Measurements from ENCODE around the gene FAIM2.

The FAIM2 gene

DNA sequence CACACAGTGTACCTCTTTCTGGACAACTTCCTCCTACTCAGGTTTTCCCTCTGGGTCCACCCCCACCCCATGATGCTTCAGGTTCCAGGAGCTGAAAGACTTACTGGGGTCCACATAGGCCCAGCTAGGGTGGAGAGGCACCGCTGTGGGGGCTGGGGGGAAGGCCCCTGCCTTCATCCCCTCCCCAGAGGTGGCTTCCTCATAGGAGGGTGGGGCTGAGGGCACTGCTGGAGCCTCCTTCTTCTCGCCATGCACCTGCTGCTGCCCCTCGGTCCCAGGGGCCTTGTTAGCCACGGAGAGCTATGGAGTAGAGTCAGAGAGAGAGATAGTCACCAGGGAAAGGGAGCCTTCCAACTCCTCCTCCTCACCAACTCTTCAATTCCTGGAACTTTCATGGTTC lies 2.7 kb downstream of the FAIM2 start:
- DNase-seq (ENCODE audit: insufficient read length, low spot score) (no peak), FAIRE-seq (no peak)
- TF ChIP-seq POU2F2 (IDR thresholded peaks at IDR 0.05; ENCODE audit: low read depth, low read length), result no peak
- TF ChIP-seq SPI1 (IDR thresholded peaks at IDR 0.05; ENCODE audit: low read depth, low read length), result no peak

DNA sequence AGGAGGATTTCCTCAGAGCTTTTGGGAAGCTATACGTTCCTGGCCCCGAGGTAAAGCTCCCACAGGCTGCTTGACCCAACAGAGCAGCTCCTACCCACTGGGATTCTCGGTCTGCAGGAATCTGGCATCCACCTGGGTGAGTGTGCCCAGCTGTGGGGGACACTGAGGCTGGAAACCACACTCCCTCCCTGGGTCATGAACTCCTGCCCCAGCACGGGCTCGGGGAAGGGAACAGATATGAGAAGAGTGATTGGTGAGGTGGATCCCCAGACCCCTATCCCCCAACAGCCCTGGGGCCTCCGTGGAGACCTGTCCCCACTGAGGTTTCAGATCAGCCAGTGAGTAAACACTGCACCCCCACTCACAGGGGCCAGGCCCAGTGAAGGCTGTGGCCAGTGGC lies 3.3 kb downstream of the FAIM2 start:
- no peak for DNase-seq (ENCODE audit: insufficient read length, low spot score)
- no peak for TF ChIP-seq PAX5 (IDR thresholded peaks at IDR 0.05; ENCODE audit: insufficient read depth, low read length, severe bottlenecking)
- no peak for TF ChIP-seq POLR2AphosphoS5 (IDR thresholded peaks at IDR 0.05; ENCODE audit: low read depth, low read length)
- TF ChIP-seq TAF1 (IDR thresholded peaks at IDR 0.05; ENCODE audit: low read depth, low read length), result no peak
- FAIRE-seq, result no peak

- TF ChIP-seq POU2F2 (IDR thresholded peaks at IDR 0.05; ENCODE audit: low read depth, low read length) (no peak), PAX5 (IDR thresholded peaks at IDR 0.05; ENCODE audit: insufficient read depth, low read length, severe bottlenecking) (no peak), POLR2A (IDR thresholded peaks at IDR 0.05; ENCODE audit: low read depth, low read length) (no peak), TAF1 (IDR thresholded peaks at IDR 0.05; ENCODE audit: low read depth, low read length) (no peak), SPI1 (IDR thresholded peaks at IDR 0.05; ENCODE audit: low read depth, low read length) (no peak), POLR2AphosphoS5 (IDR thresholded peaks at IDR 0.05; ENCODE audit: low read depth, low read length) (no peak)
- no peak for DNase-seq (ENCODE audit: insufficient read length, low spot score)
- FAIRE-seq, result no peak
Measured at GRCh38 chr12:49899921-49900320, 3.8 kb downstream of the FAIM2 start.

DNA sequence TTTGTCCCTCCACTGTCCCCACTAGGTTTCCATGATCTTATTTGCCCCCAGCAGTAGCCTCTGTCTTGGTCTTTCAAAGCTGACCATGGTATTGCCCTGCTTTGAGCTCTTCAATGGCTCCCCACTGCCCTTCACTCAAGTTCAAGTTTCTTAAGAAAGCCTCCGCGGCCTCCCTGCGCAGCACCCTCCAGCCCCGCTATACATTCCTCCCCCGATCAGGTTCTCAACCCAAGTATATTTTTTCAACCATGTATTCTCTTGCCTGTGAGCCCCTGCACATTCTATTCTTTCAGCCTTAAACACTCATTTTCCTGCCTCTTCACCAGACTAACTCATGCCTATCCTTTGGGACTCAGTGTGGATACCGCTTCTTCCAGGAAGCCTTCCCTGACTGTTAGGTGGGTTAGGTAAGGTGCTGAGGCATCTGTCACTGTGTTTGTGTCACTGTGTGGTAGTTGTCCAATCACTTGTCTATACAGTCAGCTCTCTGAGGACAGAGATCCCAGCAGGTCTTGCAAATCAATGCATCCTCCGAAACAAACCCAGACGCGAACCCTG lies 4.3 kb downstream of the FAIM2 start:
- TF ChIP-seq SPI1 (IDR thresholded peaks at IDR 0.05; ENCODE audit: low read depth, low read length) (no peak), POLR2A (IDR thresholded peaks at IDR 0.05; ENCODE audit: low read depth, low read length) (no peak), TAF1 (IDR thresholded peaks at IDR 0.05; ENCODE audit: low read depth, low read length) (no peak), PAX5 (IDR thresholded peaks at IDR 0.05; ENCODE audit: insufficient read depth, low read length, severe bottlenecking) (no peak)
- DNase-seq (ENCODE audit: insufficient read length, low spot score) (no peak), FAIRE-seq (no peak)

DNA sequence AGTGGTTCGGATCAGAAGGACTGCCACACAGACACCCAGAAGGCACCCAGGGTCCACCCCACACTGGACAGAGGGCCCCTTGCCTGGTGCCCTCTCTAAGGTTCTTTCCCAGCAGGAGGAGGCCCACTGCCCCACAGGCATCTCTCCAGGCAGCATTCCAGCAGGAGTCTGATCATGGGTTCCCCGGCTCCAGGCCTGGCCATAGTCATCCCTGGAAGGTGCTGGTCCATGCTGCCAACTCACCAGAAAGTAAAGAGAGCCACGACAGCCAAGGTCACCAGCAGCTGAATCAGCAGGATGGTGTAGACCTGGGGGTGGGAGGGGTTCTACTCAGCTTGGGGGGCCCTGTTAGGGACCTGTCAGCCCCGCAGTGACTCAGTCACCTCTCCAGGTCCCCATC lies 6.4 kb downstream of the FAIM2 start:
- no peak for FAIRE-seq
- TF ChIP-seq POLR2A (IDR thresholded peaks at IDR 0.05; ENCODE audit: low read depth, low read length) (no peak), TAF1 (IDR thresholded peaks at IDR 0.05; ENCODE audit: low read depth, low read length) (no peak), POU2F2 (IDR thresholded peaks at IDR 0.05; ENCODE audit: low read depth, low read length) (no peak), SPI1 (IDR thresholded peaks at IDR 0.05; ENCODE audit: low read depth, low read length) (no peak), POLR2AphosphoS5 (IDR thresholded peaks at IDR 0.05; ENCODE audit: low read depth, low read length) (no peak), PAX5 (IDR thresholded peaks at IDR 0.05; ENCODE audit: insufficient read depth, low read length, severe bottlenecking) (no peak)
- DNase-seq (ENCODE audit: insufficient read length, low spot score), result no peak

DNA sequence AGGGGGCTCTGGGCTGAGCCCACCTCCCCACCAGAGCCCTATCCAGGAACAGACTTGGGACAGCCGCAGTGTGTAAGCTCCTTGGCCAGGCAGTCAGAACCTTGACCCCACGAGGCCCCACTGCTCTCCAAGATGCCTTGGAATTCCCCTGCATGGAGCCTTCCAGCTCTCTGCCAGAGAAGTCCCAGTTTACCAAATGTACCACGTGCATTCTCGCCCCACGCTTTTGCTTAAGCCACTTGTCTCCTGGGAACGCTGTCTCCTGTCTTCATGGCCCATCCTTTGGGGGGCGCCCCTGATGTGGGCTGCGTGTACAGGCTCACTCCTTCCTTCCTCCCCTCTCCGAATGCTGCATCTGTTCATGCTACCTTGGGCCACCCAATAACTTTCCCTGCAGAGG lies 7.9 kb downstream of the FAIM2 start:
- no peak for TF ChIP-seq POLR2A (IDR thresholded peaks at IDR 0.05; ENCODE audit: low read depth, low read length)
- no peak for TF ChIP-seq SPI1 (IDR thresholded peaks at IDR 0.05; ENCODE audit: low read depth, low read length)
- no peak for TF ChIP-seq POU2F2 (IDR thresholded peaks at IDR 0.05; ENCODE audit: low read depth, low read length)
- TF ChIP-seq PAX5 (IDR thresholded peaks at IDR 0.05; ENCODE audit: insufficient read depth, low read length, severe bottlenecking), result no peak
- TF ChIP-seq POLR2AphosphoS5 (IDR thresholded peaks at IDR 0.05; ENCODE audit: low read depth, low read length), result no peak
- TF ChIP-seq TAF1 (IDR thresholded peaks at IDR 0.05; ENCODE audit: low read depth, low read length), result no peak
- DNase-seq (ENCODE audit: insufficient read length, low spot score), result no peak
- no peak for FAIRE-seq

DNA sequence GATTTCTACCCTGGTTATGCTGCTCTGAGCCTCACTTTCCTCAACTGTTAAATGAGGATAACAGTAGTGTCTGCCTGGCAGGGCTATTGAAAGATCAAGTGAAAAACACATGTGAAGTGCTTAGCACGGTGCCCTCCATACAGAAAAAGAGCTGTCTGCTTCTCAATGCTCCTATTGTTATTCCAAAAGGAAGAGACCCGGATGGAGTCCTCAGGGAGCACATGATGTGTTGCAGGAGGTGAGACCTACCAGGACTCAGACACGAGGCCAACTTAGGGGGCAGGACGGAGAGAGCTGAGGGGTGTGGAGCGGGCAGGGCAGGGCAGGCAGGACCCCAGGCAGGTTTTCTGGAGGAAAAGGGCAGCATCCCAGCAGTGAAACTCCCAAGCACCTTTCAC lies 8.9 kb downstream of the FAIM2 start:
- no peak for DNase-seq (ENCODE audit: insufficient read length, low spot score)
- FAIRE-seq, result no peak
- no peak for TF ChIP-seq POLR2AphosphoS5 (IDR thresholded peaks at IDR 0.05; ENCODE audit: low read depth, low read length)
- no peak for TF ChIP-seq SPI1 (IDR thresholded peaks at IDR 0.05; ENCODE audit: low read depth, low read length)
- no peak for TF ChIP-seq POLR2A (IDR thresholded peaks at IDR 0.05; ENCODE audit: low read depth, low read length)
- TF ChIP-seq POU2F2 (IDR thresholded peaks at IDR 0.05; ENCODE audit: low read depth, low read length), result no peak
- TF ChIP-seq TAF1 (IDR thresholded peaks at IDR 0.05; ENCODE audit: low read depth, low read length), result no peak
- TF ChIP-seq PAX5 (IDR thresholded peaks at IDR 0.05; ENCODE audit: insufficient read depth, low read length, severe bottlenecking), result no peak

- FAIRE-seq, result no peak
- no peak for DNase-seq (ENCODE audit: insufficient read length, low spot score)
- TF ChIP-seq SPI1 (IDR thresholded peaks at IDR 0.05; ENCODE audit: low read depth, low read length), result no peak
- TF ChIP-seq TAF1 (IDR thresholded peaks at IDR 0.05; ENCODE audit: low read depth, low read length), result no peak
- no peak for TF ChIP-seq POLR2AphosphoS5 (IDR thresholded peaks at IDR 0.05; ENCODE audit: low read depth, low read length)
- TF ChIP-seq PAX5 (IDR thresholded peaks at IDR 0.05; ENCODE audit: insufficient read depth, low read length, severe bottlenecking), result no peak
- TF ChIP-seq POU2F2 (IDR thresholded peaks at IDR 0.05; ENCODE audit: low read depth, low read length), result no peak
- TF ChIP-seq POLR2A (IDR thresholded peaks at IDR 0.05; ENCODE audit: low read depth, low read length), result no peak
Measured at GRCh38 chr12:49893753-49894750, 9.6 kb downstream of the FAIM2 start.

DNA sequence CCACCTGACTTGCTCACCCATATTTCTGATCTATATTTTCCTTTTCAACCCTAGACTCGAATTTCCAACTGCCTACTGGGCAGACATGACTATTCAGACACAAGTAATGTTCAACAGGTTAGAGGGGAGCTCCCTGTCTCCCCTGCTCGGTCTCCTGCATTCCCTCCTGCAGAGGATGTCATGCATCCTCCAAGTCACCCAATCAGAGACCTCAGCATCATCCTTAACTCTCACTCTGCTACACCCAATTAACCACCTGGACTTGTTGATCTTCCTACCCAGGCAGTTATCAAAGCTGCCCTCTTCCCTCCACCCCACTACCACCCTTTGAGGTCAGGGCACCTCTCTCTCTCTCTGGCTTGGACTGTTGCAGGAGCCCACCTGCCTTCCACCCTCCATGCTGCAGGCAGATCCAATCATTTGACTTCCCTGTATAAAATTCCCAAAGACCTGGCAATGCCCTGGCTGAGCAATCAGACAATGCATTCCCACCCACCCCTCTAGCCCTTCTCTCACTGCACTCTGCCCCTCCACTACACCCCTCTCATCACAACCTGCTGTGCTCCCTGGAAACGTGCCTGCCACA lies 10.9 kb downstream of the FAIM2 start:
- no peak for DNase-seq (ENCODE audit: insufficient read length, low spot score)
- no peak for TF ChIP-seq POU2F2 (IDR thresholded peaks at IDR 0.05; ENCODE audit: low read depth, low read length)
- no peak for TF ChIP-seq PAX5 (IDR thresholded peaks at IDR 0.05; ENCODE audit: insufficient read depth, low read length, severe bottlenecking)
- no peak for TF ChIP-seq TAF1 (IDR thresholded peaks at IDR 0.05; ENCODE audit: low read depth, low read length)
- TF ChIP-seq POLR2A (IDR thresholded peaks at IDR 0.05; ENCODE audit: low read depth, low read length), result no peak
- TF ChIP-seq SPI1 (IDR thresholded peaks at IDR 0.05; ENCODE audit: low read depth, low read length), result no peak
- no peak for TF ChIP-seq POLR2AphosphoS5 (IDR thresholded peaks at IDR 0.05; ENCODE audit: low read depth, low read length)
- no peak for FAIRE-seq
